GM18526 (cell line): ENCODE data around the gene RNASEL.

Source experiments
- POLR2A ChIP-seq: IDR thresholded peaks from 3 replicates; pipeline ENCODE4 v1.6.1; 2011; ENCODE audit not compliant: insufficient read length; ENCODE audit errors: extremely low read depth

RNASEL gene

GRCh38 chr1:182560392-182560984 is 28.6 kb downstream of the RNASEL start:
- TF ChIP-seq POLR2A, result no peak

GRCh38 chr1:182556279-182556678 is 32.8 kb downstream of the RNASEL start:
- no peak for TF ChIP-seq POLR2A

- no peak for TF ChIP-seq POLR2A
These were observed 33.6 kb downstream of the RNASEL start for GRCh38 chr1:182555493-182555892.

- no peak for TF ChIP-seq POLR2A
These were observed 36.5 kb downstream of the RNASEL start for GRCh38 chr1:182552527-182552926.

- no peak for TF ChIP-seq POLR2A
These were observed 39.2 kb downstream of the RNASEL start for GRCh38 chr1:182549811-182550210.

GRCh38 chr1:182549346-182549745 is 39.7 kb downstream of the RNASEL start:
- TF ChIP-seq POLR2A, result no peak

- no peak for TF ChIP-seq POLR2A
These were observed 55.2 kb downstream of the RNASEL start for GRCh38 chr1:182533896-182534295.

GRCh38 chr1:182527680-182528079 is 61.4 kb downstream of the RNASEL start:
- no peak for TF ChIP-seq POLR2A

- no peak for TF ChIP-seq POLR2A
These were observed 63.7 kb downstream of the RNASEL start for GRCh38 chr1:182525342-182525741.
